MCF 10A (cell line): ENCODE measurements around the gene AMMECR1. TPM values are rescaled to one million over a fixed set of nuclear protein-coding genes. Genes with fewer than 3 reads are reported as not detected.

Experiments used
- BruUV-seq: library from RNA; stranded (reverse); fragments of 400-500 nt; replicated peaks from 2 replicates; lab custom pipeline; 2021; lab: Mats Ljungman, UMichigan
- CTCF ChIA-PET: fragments of 300-600 bp; sonication (Branson Sonifier 250); formaldehyde crosslinking; extraction: SDS; loops from one replicate; lab custom pipeline; 2021; ENCODE audit warnings: antibody characterized with exemption, inconsistent platforms; lab: Yijun Ruan, JAX
- POLR2A ChIA-PET: fragments of 300-600, 350-650 bp; sonication (Branson Sonifier 250); formaldehyde crosslinking; extraction: SDS; loops from one replicate; lab custom pipeline; 2020; ENCODE audit warnings: antibody characterized with exemption, inconsistent platforms; lab: Yijun Ruan, JAX
- DNase-seq: peaks from one replicate; pipeline ENCODE4 v3.0.0-alpha.2; 2018; ENCODE audit not compliant: unreplicated experiment
- H3K27ac Mint-ChIP-seq: one replicate; pipeline ENCODE4 v1.8.0; 2022; ENCODE audit warnings: mild to moderate bottlenecking, low read depth, mixed read lengths; ENCODE audit not compliant: unreplicated experiment
- H3K27me3 Mint-ChIP-seq: one replicate; pipeline ENCODE4 v1.8.0; 2022; ENCODE audit warnings: mixed read lengths; ENCODE audit not compliant: insufficient read depth, unreplicated experiment
- H3K36me3 Mint-ChIP-seq: one replicate; pipeline ENCODE4 v1.8.0; 2022; ENCODE audit warnings: mild to moderate bottlenecking, moderate library complexity, mixed read lengths; ENCODE audit not compliant: insufficient read depth, unreplicated experiment
- H3K4me1 Mint-ChIP-seq: one replicate; pipeline ENCODE4 v1.8.0; 2022; ENCODE audit warnings: mixed read lengths; ENCODE audit not compliant: insufficient read depth, unreplicated experiment
- H3K4me3 Mint-ChIP-seq: one replicate; pipeline ENCODE4 v1.8.0; 2022; ENCODE audit warnings: mild to moderate bottlenecking, moderate library complexity, mixed read lengths; ENCODE audit not compliant: unreplicated experiment
- H3K9me3 Mint-ChIP-seq: one replicate; pipeline ENCODE4 v1.8.0; 2022; ENCODE audit warnings: mixed read lengths; ENCODE audit not compliant: unreplicated experiment
- CTCF ChIP-seq: fragments of 200-600 bp; IDR thresholded peaks from one replicate; pipeline ENCODE4 v1.8.0; 2022; ENCODE audit warnings: antibody characterized with exemption, mild to moderate bottlenecking; ENCODE audit not compliant: unreplicated experiment
- intact Hi-C: fragments of 100-400 bp; cut with micrococcal nuclease; formaldehyde crosslinking; loops from 2 replicates; pipeline ENCODE4 v1.14.1; 2022
- total RNA-seq: library from RNA; stranded (reverse); gene quantifications from 2 replicates; pipeline ENCODE4 v1.2.3, GENCODE V29; 2022

AMMECR1 gene
- total RNA-seq, 1 experiment from 2014 or later, result 20.8 TPM

GRCh38 chrX:110302975-110303374, 14.9 kb downstream of the AMMECR1 start:
- no peak for DNase-seq
- intact Hi-C loops, result no loop called here
- POLR2A ChIA-PET, result no interaction called here
- CTCF ChIA-PET, result interaction anchor here (0.7 kb wide), 1 partner anchor 104 kb away, joined by 3 read pairs; no protein-coding TSS in a partner anchor
- no peak overlapping the region for H3K27ac Mint-ChIP-seq
- no peaks in the 10 kb centered on the region for H3K36me3 Mint-ChIP-seq
- no peak overlapping the region for H3K4me3 Mint-ChIP-seq
- no peaks in the 10 kb centered on the region for H3K4me1 Mint-ChIP-seq
- H3K9me3 Mint-ChIP-seq, result no peaks in the 10 kb centered on the region
- TF ChIP-seq CTCF, result no peak
- no TSS peak for BruUV-seq
- H3K27me3 Mint-ChIP-seq, result peaks cover 63% of the 10 kb centered on the region

- H3K4me1 Mint-ChIP-seq, result no peaks in the 10 kb centered on the region
- no TSS peak for BruUV-seq
- H3K36me3 Mint-ChIP-seq, result no peaks in the 10 kb centered on the region
- no peak overlapping the region for H3K27ac Mint-ChIP-seq
- H3K27me3 Mint-ChIP-seq, result peaks cover 76% of the 10 kb centered on the region
- H3K9me3 Mint-ChIP-seq, result peaks cover 5% of the 10 kb centered on the region
- DNase-seq, result no peak
- no peak overlapping the region for H3K4me3 Mint-ChIP-seq
- ChIA-PET POLR2A (interaction anchor here (0.6 kb wide), 1 partner anchor 8 kb away, joined by 3 read pairs; no protein-coding TSS in a partner anchor), CTCF (interaction anchor here (0.6 kb wide), 1 partner anchor 943 kb away, joined by 3 read pairs; no protein-coding TSS in a partner anchor)
- no peak for TF ChIP-seq CTCF
- intact Hi-C loops, result no loop called here
Measured at GRCh38 chrX:110301194-110301593, 16.7 kb downstream of the AMMECR1 start.

- no peak overlapping the region for H3K4me3 Mint-ChIP-seq
- BruUV-seq, result no TSS peak
- intact Hi-C loops, result no loop called here
- ChIA-PET POLR2A (interaction anchor here (1.4 kb wide), 1 partner anchor 10 kb away, joined by 4 read pairs; no protein-coding TSS in a partner anchor), CTCF (no interaction called here)
- H3K36me3 Mint-ChIP-seq, result peaks cover 7% of the 10 kb centered on the region
- peaks cover 10% of the 10 kb centered on the region for H3K9me3 Mint-ChIP-seq
- no peak for DNase-seq
- H3K27me3 Mint-ChIP-seq, result peaks cover 66% of the 10 kb centered on the region
- H3K4me1 Mint-ChIP-seq, result peaks cover under 1% of the 10 kb centered on the region
- no peak overlapping the region for H3K27ac Mint-ChIP-seq
- no peak for TF ChIP-seq CTCF
Measured at GRCh38 chrX:110294087-110294486, 23.8 kb downstream of the AMMECR1 start.

- H3K9me3 Mint-ChIP-seq, result peaks cover 10% of the 10 kb centered on the region
- H3K27me3 Mint-ChIP-seq, result peaks cover 69% of the 10 kb centered on the region
- intact Hi-C loops, result no loop called here
- CTCF ChIA-PET, result no interaction called here
- no peak for DNase-seq
- H3K4me3 Mint-ChIP-seq, result no peak overlapping the region
- no TSS peak for BruUV-seq
- POLR2A ChIA-PET, result interaction anchor here (1.4 kb wide), 1 partner anchor 10 kb away, joined by 4 read pairs; no protein-coding TSS in a partner anchor
- H3K27ac Mint-ChIP-seq, result no peak overlapping the region
- peaks cover 5% of the 10 kb centered on the region for H3K4me1 Mint-ChIP-seq
- no peak for TF ChIP-seq CTCF
- peaks cover 7% of the 10 kb centered on the region for H3K36me3 Mint-ChIP-seq
Measured at GRCh38 chrX:110293658-110294057, 24.2 kb downstream of the AMMECR1 start.
